ENCODE results near the gene GNB1L.

- no peak for TF ChIP-seq CTCF (IDR thresholded peaks at IDR 0.05)
- TF ChIP-seq EZH2 (IDR thresholded peaks at IDR 0.05; ENCODE audit: borderline replicate concordance, insufficient read depth, low read depth, low read length, poor library complexity, severe bottlenecking) = no peak
Observed at GRCh38 chr22:19755722-19756287, 98.9 kb downstream of the GNB1L start.

All from B cell (primary cell).